HG03064 (cell line): ENCODE data around the gene DYNLT2B.
"Not testable (repeated sequence)": the region's sequence is repeated elsewhere in the genome, so short reads cannot be mapped to it uniquely, and the experiment has no call there.

Experiments
- ATAC-seq: cut with Tn5 transposase; IDR thresholded peaks from one replicate; pipeline ENCODE4 v1.9.1; 2021; ENCODE audit warnings: low read depth; ENCODE audit not compliant: unreplicated experiment

Gene DYNLT2B

DNA sequence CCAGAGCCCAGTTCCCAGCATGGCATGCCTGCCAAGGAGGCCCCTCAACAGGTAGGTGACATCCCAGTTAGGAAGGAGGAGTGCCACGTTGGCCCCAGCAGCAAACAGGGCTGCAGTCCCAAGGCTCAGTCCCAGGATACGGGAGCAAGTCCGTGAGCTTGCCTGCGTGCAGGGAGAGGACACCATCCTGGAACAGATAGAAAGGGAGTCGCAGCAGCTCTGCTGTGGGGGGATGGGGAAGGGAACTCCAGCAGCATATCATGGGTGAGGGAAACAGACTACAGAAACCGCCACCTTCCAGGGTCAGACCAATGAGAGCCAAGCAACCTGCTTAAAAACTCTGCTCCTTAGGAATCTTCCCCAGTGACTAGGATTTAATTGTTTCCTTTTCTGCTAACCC lies 9.4 kb upstream of the DYNLT2B start:
- ATAC-seq, result no peak

DNA sequence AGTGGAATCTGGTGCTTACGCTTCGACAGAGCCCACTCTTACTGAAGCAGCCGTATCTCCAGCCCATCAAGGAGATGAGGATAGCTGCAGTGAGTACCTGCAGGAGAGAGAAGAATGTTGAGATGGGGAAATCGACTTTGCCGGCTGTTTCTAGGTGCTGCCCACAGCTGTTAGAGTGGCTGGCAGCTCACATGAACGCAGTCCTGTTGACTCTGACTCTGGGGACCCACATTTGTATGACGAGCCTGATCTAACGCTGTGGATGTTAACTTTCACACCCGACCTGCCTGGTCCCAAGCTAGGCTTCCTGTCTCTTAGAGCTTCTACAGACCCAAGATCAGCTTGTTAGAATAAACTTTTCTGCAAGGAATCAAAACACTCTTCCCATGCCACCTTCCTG lies 8.9 kb upstream of the DYNLT2B start:
- no peak for ATAC-seq

DNA sequence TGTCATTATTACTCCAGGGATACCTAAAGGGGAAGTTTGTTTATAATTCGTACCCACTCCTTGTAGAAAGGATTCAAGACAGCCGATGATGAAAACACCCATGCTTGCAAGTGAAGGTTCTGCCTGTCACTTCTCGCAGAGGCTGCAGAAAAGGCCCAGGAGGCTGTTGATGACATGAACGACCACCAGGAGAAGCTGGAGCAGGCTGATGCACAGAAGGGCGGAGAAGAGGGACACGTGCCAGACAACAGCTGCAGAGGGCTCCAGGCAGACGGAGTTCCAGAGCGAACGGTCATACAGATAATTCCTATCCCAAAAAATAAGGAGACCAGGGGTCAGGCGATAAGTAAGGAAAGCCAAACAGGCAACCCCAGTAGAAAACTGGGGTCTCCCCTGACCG lies 5.7 kb upstream of the DYNLT2B start:
- no peak for ATAC-seq

DNA sequence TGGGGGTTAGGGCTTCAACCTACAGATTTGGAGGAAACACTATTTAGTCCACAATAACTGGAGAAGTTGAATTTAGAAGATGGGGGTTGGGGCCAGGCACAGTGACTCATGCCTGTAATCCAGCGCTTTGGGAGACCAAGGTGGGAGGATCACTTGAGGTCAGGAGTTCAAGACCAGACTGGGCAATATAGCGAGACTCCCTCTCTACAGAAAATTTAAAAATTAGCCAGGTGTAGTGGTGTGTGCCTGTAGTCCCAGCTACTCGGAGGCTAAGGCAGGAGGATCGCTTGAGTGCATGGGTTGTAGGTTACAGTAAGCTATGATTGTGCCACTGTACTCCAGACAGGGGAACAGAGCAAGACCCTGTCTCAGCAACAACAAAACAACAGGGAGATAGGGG lies 5.0 kb upstream of the DYNLT2B start:
- no peak for ATAC-seq

DNA sequence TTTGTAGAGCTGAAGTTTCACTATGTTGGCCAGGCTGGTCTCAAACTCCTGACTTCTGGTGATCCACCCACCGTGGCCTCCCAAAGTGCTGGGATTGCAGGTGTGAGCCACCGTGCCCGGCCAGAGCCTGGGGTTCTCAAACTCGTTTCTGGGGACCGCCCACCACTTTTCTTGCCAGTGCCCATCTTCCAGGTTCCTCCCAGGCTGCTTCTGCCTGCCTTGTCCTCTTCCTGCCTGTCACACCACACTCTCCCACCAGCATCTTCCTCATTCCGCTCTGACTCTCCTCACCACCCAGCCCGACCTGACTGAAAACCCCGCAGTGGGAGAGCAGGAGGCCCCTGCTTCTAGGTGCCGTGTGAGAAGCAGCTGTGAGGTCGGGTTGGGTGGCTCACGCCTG lies 3.1 kb upstream of the DYNLT2B start:
- ATAC-seq, result no peak

DNA sequence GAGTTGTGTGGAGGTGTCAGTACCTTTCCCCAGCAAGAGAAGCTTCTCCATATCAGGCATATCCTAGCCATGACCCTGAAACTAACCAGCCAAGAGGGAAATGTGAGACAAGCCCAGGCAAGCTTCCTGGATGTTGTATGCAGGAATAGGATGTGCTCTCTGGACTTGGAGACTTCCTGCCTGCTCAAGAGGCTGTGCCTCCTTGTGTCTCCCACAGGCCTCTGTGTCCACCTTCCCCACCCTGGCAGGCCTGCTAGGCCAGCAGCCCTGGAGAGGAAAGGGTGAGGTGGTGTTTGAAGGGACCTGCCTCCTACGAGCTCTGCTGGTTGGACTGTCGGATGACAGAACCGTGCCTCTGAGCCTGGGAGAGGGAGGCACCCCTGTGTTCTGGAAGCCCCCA lies 2.1 kb upstream of the DYNLT2B start:
- no peak for ATAC-seq

DNA sequence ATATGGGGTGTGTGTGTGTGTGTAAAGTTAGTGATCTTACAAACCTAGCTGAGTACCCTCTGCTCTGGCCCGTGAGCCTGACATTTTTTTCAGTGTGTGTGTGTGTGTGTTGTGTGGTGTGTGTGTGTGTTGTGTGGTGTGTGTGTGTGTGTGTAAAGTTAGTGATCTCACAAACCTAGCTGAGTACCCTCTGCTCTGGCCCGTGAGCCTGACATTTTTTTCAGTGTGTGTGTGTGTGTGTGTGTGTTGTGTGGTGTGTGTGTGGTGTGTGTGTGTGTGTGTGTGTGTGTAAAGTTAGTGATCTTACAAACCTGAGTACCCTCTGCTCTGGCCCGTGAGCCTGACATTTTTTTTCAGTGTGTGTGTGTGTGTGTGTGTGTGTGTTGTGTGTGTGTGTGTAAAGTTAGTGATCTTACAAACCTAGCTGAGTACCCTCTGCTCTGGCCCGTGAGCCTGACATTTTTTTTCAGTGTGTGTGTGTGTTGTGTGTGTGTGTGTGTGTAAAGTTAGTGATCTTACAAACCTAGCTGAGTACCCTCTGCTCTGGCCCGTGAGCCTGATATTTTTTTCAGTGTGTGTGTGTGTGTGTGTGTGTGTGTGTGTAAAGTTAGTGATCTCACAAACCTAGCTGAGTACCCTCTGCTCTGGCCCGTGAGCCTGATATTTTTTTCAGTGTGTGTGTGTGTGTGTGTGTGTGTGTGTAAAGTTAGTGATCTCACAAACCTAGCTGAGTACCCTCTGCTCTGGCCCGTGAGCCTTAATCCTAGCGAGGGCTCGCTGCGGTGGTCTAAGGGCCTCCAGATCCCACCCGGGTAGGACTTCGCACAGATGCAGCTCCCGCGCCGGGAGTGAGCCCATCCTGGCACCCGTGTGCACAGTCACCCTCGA lies 997 bp downstream of the DYNLT2B start:
- ATAC-seq, result not testable (repeated sequence)

DNA sequence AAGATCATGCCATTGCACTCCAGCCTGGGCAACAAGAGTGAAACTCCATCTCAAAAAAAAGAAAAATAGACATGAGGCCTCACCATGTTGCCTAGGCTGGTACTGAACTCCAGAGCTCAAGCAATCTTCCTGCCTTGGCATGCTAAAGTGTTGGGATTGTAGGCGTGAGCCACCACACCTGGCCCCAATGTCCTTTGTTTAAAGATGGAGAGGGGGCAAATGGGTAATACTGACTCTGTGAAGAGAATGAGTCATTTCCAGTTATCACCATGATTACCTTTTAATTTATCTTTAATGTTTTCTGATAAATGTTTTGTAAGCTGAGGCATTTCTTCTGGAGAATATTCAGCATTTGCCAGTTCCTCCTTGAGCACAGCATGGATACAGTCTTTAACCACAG lies 2.2 kb downstream of the DYNLT2B start:
- no peak for ATAC-seq

DNA sequence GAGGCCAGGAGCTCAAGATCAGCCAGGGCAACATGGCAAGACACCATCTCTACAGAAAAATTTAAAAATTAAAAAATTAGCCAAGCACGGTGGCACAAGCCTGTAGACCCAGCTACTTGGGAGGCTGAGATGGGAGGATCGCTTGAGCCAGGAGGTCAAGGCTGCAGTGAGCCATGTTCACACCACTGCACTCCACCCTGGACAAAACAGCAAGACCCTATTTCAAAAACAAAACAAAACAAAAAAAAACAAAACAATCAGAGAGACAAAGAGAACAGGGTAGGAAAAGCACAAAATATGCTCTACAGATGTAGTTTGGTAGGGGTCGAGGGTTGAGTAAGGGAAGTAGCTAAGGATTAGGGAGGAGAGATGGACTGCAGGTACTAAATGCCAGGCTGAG lies 3.4 kb downstream of the DYNLT2B start:
- no peak for ATAC-seq

DNA sequence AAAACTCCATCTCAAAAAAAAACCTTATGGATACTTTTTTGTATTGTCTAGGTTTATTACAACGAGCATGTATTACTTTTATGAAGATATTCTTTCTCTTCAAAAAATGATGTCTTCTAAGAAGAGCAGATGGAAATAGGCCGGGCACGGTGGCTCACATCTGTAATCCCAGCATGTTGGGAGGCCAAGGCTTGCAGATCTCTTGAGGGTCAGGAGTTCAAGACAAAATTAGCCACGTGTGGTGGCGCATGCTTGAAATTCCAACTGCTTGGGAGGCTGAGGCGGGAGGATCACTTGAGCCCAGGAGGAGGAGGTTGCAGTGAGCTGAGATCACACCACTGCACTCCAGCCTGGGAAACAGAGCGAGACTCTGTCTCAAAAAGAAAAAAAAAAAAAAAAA lies 4.0 kb downstream of the DYNLT2B start:
- ATAC-seq, result not testable (repeated sequence)

DNA sequence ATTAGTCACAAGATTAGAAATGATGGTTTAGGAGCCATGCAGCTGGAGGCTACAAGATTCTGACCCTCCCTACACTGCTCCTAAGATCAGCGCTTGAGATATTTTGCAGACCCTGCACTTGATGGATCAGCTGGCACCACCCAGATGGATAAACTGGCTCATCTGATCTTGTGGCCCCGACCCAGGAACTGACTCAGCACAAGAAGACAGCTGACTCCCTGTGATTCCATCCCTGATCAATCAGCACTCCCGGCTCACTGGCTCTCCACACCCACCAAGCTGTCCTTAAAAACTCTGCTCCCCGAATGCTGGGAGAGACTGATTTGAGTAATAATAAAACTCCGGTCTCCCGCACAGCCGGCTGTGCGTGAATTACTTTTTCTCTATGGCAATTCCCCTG lies 15.1 kb downstream of the DYNLT2B start:
- ATAC-seq, result not testable (repeated sequence)

DNA sequence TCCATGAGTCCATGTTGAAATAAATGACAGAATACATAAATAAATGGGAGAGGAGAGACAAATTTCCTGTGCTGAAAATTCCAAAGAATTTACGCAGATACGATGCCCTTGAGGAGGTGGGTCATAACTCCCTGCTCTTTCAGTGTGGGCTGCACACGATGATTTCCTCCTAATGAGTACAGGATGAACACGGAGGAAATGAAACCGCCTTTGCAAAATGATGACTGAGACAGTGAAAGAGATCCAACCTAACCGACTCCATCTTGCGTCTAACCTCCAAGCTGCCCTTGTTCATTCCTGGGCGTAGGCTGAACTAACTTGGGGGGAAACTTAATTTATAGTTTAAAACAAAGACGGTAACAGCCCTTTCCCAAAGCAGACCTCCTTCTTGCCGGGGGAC lies 15.5 kb downstream of the DYNLT2B start:
- ATAC-seq, result not testable (repeated sequence)

DNA sequence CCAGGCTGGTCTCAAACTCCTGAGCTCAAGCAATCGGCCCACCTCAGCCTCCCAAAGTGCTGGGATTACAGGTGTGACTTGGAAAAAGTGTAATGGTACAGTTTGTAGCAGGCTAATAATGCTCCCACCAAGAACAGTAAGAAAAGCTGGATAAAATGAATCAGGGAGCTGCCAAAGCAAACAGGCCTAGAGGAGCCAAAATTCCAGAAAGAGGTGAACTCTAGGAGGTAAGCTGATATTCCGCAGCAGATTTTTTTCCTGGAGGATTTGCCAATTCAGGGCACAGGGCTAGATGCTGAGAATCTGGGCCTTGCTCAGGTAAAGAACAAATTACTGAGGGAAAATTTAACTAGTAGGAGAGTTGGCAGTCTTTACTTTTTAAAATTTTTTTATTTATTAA lies 19.5 kb downstream of the DYNLT2B start:
- ATAC-seq, result no peak

DNA sequence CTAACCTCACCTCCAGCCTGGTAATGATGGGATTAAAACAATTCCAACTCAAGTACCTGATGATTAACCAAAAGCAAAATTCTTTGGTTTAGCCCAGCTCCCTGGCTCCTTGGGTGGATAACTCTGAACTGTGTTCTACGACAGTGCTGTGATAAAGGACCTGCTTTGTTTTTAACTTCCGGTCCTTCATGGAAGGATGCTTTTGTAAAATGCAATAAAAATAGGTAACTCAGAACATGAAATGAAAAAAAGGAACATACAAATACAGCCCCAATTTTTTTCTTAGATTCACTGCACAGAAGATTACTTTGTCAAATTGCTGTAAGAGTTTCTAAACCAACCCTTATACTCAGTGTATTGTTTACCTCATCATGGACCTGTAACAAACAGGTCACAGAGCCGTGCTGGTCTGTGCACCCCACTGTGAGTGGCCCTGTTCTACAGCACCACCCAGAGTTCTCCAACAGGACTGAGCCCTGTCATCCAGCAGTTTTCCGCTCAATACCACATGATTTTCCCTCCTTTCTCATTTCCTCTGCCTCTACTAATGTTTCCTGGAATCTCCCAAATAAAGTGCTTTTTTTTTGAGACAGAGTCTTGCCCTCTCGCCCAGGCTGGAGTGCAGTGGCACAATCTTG lies 25.6 kb downstream of the DYNLT2B start:
- ATAC-seq, result no peak

DNA sequence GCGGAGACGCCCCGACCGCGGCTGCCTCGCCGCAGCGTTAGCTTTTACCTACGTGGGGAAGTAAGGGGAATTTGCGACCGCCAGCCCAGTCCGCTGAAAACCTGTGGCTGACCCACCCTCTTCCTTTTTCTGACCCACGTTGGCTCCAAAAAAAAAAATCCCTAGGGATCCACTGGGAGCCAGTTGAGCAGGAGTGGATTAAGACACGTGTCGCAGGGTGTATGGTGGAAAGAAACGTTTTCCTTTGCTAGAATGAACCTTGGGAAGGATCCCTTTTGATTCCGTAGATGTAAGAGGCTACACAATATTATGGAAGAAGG lies 29.9 kb downstream of the DYNLT2B start:
- peak; percentile 7 for ATAC-seq

DNA sequence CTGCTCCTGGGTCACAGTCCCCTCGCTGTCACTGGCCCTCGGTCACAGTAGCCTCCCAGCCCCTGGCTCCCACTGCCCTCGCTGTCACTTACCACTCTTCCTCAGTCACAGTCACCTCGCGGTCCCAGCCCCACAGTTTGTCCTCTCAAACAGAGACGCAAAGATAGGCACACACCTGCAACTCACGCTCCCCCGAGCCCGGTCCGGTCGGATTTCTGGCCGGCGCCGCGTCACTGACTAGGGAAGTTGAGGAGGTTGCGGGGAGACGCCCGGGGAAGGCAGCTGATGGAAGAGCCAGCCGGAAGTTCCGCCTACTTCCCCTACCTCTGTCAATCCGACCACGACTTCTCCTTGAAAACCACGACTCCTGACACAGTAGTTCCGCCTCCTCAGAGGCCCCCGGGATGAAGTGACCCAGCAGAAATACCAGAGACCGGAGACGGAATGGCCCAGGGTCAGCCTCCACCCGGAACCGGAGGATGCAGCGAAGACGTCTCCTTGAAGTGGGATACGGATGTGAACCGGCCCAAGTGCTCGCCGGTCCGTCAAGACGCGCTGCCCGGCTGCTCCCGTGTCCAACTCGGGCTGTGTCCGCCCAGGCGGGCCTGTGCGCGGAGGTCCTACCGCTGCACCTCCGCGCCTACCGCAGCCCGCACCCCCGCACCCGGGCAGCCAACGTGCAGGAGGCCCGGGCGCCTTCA lies 30.4 kb downstream of the DYNLT2B start, which contains the start of gene PCYT1A:
Gene PCYT1A (minus strand): TSS at position 287 of the 701 bp plus-strand sequence. CDS start 17,195 bp downstream, outside the sequence.
- ATAC-seq, result peak; percentile 75

DNA sequence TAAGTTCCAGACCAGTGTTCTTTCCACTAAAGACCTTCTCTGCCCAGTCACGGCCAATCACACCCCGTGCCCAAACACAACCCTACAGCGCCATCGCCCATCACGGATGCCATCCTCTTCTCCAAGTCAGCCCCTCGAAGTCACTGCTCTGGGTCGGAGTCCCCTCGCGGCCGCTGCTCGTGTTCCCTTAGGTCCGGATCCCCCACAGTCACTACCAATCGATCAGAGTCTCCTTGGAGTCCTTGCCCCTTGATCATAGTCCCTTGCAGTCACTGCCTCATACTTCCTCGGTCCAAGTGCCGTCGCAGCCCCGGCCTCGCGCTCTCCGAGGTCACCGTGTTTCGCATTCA lies 31.0 kb downstream of the DYNLT2B start:
- peak; percentile 9 for ATAC-seq

DNA sequence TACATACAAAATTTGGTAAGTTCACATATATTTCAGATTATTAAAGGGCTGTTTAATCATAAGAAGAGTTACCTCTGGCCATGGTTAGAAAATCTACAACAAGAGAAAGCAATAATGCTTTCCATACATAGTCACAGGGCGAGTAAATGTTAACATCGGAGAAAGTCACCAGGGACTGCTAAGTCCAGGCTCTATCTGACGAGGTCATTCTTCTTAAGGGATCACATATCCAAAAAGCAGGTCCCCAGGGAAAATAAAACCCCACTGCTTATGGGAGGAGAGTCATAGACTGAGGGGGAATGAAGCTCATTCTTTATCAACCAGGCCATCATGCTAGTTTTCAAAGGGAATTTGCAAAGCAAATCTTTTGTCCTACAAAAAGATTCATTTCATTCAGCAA lies 33.6 kb downstream of the DYNLT2B start:
- no peak for ATAC-seq

DNA sequence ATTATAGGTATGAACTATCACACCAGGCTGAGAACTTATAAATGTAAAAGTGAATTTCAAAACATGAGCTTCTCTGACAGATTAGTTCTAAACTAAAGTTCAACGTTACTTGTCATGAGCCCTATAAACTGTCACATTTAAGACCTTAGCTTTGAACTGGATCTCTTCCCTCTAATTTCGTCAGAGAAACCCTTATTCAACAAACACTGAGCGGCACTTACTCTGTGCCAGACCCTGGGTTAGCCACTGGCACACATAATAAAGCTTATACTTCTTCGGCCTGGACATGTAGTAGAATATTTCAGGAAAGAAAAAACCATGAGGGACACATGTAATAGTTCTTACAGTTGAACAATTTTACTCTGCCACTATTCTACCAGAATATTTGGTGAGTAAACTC lies 36.1 kb downstream of the DYNLT2B start:
- ATAC-seq, result no peak

DNA sequence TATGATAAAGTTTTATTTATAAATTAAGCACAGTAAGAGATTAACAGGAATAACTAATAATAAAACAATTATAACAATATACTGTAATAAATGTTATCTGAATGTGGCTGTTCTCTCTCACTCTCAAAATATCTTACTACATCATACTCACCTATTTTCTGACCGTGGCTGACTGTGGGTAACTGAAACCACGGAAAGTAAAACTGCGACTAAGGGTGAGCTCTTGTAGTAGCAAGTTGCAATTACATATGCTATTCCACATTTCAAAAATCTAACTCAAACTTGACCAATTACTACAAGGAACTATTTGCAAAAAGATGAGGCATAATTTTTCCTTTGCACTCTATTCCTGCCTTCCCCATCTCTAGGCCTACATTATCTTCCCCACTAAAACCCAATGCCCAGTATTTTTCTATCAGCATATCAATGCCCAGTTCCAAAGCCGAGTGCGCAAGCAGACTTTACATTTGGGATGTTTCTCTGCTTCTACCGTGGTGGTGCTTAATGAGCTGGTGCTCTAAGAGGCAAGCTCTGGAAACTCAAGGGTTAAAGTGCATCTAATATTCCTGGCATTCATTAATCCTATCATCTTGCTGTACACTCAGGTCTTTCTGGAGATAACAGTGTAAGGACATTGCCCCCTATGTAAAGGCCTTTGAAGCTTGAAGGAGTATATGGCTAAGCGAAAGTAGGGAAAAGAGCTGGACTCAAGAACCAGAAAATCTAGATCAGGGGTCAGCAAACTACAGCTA lies 37.2 kb downstream of the DYNLT2B start:
- ATAC-seq, result no peak

DNA sequence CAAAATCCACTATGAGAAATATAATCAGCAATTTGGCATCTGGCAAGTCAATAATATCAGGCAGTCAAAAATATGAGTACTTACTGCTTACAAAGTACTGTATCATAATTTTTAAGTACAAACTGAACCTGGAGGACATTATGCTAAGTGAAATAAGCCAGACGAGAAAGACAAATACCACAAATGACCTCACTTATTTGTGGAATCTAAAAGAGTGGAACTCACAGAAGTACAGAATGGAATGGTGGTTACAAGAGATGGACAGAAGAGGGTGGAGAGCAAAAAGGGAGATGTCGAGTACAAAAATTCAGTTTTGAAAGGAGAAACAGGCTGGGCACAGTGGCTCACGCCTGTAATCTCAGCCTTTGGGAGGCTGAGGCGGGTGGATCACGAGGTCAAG lies 42.9 kb downstream of the DYNLT2B start:
- no peak for ATAC-seq
